HG03520 (cell line): Measurements from ENCODE around the gene WDR33.
"Not testable (repeated sequence)": the region's sequence is repeated elsewhere in the genome, so short reads cannot be mapped to it uniquely, and the experiment has no call there.

Experiments used
- ATAC-seq: cut with Tn5 transposase; IDR thresholded peaks from one replicate; pipeline ENCODE4 v1.9.1; 2021; ENCODE audit warnings: mild to moderate bottlenecking, moderate library complexity; ENCODE audit not compliant: unreplicated experiment

Gene WDR33

GRCh38 chr2:127811397-127812321, 688 bp upstream of the WDR33 start:
- no peak for ATAC-seq

DNA sequence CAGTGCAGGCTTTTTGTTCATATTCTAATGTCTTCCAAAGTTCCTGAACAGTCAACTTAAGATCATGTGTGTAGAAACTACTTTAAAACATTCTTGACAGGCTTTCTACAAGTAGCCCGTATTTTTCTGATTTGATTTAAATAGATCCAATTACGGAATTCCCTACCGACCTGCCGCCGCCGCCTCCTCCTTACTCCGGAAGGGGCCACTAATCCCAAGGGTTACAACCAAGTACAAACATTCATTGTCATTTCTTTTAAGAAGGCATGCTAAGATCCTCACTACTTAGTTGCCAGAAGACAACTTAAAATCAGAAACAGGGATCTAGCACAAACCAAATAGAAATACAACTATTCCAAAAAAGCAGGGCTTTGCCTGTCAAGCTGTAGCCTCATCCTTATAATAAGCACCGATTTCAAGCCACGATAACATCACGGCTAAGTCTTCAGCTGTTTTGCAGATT, 784 bp downstream of the WDR33 start:
- ATAC-seq: no peak

GRCh38 chr2:127807678-127808353, 3.2 kb downstream of the WDR33 start:
- no peak for ATAC-seq

- ATAC-seq: not testable (repeated sequence)
Observed at GRCh38 chr2:127806860-127807259, 4.1 kb downstream of the WDR33 start.

GRCh38 chr2:127805491-127805890, 5.5 kb downstream of the WDR33 start:
- no peak for ATAC-seq

GRCh38 chr2:127799926-127800325, 11.0 kb downstream of the WDR33 start:
- no peak for ATAC-seq

DNA sequence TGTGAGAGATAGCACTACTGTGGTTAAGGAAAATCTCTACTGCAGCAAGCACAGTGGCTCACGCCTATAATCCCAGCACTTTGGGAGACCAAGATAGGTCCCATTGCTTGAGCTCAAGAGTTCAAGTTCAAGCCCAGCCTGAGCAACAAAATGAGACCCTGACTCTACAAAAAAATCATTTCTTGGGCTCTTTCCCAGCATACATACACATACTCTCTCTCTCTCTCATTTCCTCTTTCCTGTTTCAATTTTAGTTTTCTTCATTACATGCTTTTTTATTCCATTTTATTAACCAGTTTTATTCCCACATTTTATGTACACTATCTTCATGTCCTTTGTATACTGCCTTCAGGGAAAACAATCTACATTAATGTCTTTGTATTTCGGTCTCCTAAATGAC, 14.6 kb downstream of the WDR33 start:
- no peak for ATAC-seq

DNA sequence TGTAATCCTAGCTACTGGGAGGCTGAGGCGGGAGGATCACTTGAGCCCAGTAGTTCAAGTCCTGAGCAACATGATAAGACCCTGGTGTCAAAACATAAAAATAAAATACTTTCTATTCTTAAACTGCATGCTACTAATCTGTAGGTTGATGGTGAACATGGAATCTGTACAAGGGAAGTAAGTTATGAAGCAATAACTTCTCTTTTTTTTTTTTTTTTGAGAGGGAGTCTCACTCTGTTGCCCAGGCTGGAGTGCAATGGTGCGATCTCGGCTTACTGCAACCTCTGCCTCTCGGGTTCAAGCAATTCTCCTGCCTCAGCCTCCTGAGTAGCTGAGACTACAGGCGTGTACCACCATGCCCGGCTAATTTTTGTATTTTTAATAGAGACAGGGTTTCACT, 16.1 kb downstream of the WDR33 start:
- not testable (repeated sequence) for ATAC-seq

DNA sequence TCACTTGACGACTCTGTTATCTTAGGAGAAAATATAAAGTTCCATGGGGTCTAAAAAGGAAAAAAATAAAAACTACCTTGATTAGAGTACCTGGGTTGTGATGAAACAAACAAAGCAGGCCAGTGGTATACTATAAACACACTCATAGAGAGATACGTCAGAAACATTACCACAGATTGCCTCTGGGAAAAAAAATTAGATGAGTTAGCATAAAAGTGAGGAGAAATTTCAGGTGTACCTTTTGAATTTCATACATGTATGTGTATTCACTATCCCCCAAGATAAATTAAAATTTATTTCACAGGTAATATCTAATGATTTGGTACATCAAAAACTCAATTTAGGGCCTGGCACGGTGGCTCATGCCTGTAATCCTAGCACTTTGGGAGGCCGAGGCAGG, 18.2 kb downstream of the WDR33 start:
- ATAC-seq: no peak

- no peak for ATAC-seq
Observed at GRCh38 chr2:127790694-127791529, 20.1 kb downstream of the WDR33 start.

DNA sequence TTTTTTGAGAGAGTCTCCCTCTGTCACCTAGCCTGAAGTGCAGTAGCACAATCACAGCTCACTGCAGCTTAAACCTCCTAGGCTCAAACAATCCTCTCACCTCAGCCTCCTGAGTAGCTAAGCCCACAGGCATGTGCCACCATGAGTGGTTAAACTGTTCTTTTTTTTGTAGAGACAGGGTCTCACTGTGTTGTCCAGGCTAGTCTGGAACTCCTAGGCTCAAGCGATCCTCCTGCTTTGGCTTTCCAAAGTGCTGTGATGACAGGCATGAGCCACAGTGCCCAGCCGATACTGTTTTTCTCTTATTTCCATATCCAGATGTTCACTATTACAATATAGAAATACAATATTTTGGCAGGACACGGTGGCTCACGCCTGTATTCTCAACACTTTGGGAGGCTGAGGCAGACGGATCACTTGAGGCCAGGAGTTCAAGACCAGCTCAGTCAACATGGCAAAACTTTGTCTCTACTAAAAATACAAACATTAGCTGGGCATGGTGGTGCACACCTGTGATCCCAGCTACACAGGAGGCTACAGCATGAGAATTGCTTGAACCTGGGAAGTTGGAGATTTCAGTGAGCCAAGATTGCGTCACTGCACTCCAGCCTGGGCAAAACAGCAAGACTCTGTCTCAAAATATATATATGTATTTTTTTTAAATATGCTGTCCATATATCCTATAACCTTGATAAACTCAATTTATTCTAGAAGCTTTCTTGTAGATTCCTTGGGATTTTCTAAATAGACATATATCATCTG, 24.7 kb downstream of the WDR33 start:
- ATAC-seq: no peak

DNA sequence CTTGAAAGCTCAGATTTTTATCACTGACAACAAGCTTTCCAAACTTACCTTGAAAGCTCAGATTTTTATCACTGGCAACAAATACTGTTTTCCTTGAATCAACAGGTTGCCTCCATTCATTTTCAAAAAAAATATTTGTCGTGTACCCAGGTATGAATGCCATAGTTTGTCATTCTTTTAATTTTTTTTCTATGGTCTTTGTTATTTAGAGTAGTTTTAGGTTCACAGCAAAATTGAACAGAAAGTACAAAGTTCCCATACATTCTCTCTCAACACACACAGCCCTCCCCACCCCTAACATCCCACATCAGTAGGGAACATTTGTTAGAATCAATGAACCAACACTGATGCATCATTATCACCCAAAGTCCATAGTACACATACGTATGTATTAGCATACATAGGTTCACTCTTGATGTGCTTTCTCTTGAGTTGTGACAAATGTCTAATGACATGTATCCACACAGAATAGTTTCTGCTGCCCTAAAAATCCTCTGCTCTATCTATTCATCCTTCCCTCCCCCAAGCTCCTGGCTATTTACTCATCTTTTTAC, 25.9 kb downstream of the WDR33 start:
- no peak for ATAC-seq

DNA sequence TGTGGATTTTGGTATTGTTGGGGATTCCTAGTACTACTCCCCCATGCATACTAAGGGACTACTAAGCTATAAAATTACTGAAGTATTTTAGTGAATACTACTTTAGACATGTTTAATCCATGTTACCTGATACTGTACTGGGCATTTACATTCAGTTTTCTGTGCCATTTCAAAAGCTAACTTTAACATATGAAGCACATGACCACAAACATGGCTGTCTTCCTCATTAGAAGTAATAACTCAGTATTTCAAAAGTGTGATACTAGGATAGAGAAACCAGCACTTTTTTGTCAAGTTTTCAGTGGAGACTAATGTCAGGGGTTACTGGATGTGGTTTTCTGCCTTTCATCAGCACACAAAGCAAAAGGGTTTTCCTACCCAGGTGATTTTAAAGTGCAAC, 27.9 kb downstream of the WDR33 start:
- ATAC-seq: no peak

DNA sequence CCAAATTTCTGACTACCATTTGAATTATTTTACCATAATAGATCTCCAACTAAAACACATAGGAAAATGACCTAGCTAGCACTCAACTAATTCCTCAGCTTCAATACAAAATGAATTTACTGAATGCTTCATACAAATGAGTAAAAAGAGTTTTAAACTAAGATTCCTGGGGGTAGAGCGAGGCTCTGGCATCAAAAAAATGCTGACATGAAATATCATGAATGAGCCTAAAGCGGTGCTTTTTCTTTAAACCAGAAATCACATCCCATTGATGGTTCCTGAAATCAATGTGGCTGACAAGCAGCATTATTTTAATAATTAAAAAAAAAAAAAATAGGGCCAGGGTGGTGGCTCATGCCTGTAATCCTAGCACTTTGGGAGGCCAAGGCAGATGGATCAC, 32.1 kb downstream of the WDR33 start:
- no peak for ATAC-seq

- no peak for ATAC-seq
Observed at GRCh38 chr2:127778447-127778846, 32.5 kb downstream of the WDR33 start.

- ATAC-seq: no peak
Observed at GRCh38 chr2:127776122-127776780, 34.7 kb downstream of the WDR33 start.

GRCh38 chr2:127771756-127772155, 39.2 kb downstream of the WDR33 start:
- ATAC-seq: no peak

- ATAC-seq: no peak
Observed at GRCh38 chr2:127770973-127771735, 39.8 kb downstream of the WDR33 start.

GRCh38 chr2:127770534-127770933, 40.4 kb downstream of the WDR33 start:
- not testable (repeated sequence) for ATAC-seq
